GM21528 (cell line): ENCODE data around the gene ADISSP.

Experiments
- ATAC-seq: cut with Tn5 transposase; IDR thresholded peaks from one replicate; pipeline ENCODE4 v1.9.1; 2021; ENCODE audit warnings: mild to moderate bottlenecking, moderate library complexity; ENCODE audit not compliant: unreplicated experiment, low FRiP score

ADISSP gene

GRCh38 chr20:3740615-3741301 is 26.8 kb downstream of the ADISSP start:
- ATAC-seq: no peak

GRCh38 chr20:3739926-3740451 is 27.6 kb downstream of the ADISSP start:
- no peak for ATAC-seq

DNA sequence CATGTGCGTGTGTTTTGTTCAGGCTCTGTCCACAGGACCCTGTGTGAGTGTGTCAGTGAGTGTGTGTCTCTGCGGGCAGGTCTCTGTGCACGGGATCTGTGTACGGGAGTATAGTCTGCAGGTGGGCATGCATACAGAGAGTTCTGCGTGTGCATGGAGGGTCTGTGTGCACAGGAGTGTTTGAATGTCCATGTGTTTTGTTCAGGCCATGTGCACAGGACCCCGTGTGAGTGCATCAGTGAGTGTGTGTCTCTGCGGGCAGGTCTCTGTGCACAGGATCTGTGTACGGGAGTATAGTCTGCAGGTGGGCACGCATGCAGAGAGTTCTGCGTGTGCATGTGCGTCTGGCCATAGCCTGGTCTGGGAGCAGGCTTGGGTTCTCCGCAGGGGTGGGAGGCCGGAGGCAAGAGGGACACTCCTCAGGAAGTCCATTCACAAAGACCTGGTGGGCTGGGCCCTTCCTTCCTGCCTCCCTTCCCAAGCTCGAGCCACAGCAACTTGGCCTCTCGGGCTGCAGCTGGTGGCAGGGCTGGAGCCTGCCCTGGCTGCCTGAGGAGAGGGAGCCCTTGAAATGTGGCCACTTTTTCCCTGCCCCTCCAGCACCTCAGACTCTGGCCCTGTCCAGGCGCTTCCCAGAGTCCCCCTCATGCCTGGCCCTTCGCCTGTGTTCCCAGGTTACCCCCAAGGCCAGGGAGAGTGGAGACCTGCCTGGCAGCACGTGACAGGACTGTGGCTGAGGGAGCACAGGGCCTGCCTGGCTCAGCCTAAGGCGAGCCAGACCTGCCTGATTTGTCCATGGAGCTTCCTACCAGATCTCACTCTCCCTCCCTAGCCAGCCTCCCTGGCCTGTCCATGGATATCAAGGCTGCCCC is 28.3 kb downstream of the ADISSP start:
- no peak for ATAC-seq

DNA sequence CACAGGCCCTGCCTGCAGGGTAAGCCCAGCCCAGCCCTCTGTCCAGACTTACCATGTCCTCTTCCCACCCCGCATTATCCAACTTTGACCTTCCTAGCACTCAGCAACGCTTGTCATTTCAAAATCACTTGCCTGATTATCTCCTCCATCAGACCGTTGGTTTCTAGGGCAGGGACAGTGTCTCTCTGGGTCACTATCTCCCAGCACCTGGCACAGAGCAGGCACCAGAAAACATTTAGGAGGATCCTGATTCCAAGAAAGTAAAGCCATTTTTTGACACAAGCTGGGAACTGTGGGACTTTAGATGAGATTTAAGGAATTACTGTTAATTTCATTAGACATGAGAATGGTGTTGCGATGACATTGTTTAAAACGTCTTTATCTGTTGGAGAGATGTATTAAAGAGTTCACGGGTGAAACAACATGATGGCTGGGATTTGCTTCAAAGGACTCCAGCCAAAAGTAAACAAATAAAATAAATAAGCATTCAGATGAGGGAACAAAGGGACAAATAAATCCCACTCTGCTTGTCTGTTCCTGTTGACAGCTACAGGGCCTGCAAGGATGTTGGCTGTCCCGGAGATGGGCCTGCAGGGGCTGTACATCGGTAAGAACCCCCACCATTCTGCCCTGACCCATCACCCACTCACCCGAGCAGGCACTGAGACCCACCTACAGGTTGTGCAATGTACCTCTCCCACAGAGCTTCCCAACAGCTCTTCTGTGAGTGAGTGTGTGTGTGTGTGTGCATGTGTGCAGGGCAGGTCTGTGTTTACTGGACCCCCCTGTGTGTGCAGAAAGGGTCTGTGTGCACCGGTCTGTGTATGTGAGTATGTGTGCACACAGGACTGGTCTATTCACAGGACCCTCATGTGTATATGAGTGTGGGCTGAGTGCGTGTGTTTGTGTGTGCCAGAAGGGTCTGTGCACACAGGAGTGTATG is 29.2 kb downstream of the ADISSP start:
- ATAC-seq: no peak

GRCh38 chr20:3735768-3736167 is 31.8 kb downstream of the ADISSP start:
- ATAC-seq: no peak

- ATAC-seq: no peak
Observed at GRCh38 chr20:3734111-3734843, 33.3 kb downstream of the ADISSP start.

DNA sequence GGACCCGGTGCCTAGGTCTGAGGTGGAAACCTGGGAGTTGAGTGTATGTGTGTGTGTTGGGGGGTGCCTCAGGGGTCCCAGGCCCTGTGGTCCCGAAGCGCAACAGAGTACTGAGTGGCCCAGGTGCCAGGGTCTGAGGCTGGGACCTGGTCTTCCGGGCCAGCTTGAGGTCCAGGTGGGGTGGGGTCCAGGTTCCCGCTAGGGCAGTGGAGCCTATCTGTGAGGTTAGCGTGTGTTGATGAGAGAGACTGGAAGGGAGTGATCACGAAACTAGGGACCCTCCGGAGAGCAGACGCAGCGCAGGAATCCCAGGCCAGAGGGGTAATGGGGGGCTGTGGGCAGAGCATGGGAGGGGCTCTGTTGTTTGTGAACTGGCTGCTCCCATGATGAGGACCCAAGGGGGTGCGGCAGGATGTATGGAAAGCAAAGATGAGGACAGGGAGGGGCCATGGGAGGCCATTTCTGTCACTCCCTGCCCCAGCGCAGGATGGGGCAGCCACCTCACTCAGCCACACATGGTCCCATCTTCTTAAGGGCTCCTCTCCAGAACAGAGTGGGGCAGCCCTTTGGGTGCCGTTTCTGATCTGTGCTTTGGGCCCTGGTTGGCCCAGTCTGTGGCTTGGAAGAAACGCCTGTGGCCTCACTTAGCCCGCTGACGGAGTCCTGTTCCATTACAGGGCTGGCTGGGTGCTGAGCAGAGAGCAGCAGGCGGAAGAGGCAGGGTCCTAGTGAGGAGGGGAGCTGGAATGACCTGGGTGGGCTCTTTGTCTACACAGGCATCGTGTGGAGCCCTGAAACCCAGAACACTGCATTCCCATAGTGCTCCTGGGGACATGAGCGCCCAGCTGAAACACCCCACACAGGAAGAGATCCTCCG is 34.2 kb downstream of the ADISSP start:
- ATAC-seq: no peak

DNA sequence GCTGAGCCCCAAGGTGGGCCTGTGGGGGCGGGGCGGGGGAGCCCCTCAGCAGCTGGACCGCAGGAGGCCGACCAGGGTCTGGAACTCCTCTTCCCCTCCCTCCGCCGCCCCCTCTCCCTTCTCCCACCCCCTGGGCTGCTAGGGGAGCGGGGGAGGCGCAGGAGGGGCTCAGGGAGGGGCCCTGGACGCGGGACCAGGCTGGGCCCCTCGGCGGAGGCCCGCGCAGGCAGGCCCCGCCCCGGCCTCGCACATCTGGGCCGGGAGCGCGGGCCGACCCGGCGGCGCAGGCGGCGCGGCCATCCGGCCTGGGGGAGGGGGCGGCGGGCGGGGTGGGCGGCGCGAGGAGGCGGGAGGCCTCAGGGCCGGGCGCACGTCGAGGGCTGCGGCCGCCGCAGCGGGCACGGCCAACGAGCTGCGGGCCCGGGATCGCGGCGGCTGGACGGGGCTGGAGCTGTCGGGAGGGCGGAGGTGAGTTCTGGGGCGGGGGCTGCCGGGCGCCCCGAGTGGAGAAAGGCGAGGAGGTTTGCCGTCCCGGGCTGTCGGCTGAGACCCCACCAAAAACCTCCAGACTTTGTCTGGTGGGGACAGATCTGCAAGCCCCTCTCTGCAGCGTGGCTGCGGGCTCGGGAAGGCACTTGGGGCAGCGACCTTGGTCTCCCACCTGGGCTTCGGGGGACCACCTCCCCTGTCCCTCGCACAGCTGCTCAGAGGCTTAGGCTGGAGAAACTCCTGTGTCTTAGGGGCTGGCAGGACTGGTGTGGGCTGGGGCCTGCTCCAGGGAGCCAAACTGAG is 35.0 kb downstream of the ADISSP start, which contains the start of gene HSPA12B:
Gene HSPA12B (plus strand): TSS at position 359 of the 792 bp plus-strand sequence. CDS start 5,990 bp downstream, outside the sequence.
- no peak for ATAC-seq

DNA sequence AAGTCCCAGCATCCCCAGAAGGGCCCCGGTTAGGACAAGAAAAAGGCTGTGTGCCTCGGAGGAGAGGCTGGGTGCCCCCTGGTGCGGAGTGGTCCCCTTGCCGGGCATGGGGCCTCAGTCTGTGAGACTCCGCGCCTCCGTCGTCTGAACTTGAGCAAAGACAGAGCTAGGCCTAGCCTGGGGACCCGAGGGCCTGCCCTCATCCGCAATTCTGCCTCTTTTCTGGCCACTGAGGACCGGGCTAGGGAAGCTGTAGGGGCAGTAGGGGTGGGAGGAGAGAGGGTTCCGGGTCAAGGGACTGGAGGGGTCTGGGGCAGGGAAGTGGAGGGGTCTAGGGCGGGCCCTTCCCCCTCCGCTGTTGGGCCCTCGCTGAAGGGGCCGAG is 35.6 kb downstream of the ADISSP start:
- no peak for ATAC-seq

DNA sequence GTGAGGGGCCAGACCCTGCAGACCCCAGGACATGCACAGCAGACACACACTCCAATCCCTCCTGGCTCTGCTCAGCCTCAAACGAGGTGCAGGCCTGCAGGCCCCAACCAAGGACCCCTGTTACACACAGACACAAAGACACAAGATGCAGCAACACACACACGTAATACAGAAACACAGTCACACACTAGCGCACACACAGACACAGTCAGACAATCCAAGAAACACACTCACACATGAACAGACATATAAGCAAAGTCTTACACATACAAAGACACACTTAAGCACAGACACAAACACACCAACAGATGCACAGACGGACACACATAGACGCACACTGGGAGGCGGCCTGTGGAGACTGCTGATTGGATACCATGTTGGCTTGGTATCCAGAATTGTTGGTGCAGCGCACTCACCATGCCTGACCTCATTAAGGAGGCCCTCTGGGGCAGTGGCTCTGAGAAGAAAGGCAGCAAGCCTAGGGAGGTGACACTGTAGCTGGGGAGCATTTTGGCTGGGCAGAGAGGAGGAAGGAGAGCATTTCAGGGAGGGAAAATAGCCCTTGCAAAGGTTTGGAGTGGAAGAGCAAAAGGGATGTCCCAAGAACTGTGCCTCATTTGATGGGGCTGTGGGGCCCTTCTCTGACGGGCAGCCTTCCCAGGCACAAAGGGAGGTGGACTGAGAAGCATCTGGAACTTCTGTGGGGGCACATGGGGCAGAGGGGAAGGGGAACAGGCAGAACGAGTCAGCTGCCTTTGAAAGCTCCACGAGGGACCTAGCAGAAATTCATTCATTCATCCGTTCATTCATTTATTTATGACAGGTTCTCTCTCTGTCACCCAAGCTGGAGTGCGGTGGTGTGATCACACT is 36.5 kb downstream of the ADISSP start:
- no peak for ATAC-seq

DNA sequence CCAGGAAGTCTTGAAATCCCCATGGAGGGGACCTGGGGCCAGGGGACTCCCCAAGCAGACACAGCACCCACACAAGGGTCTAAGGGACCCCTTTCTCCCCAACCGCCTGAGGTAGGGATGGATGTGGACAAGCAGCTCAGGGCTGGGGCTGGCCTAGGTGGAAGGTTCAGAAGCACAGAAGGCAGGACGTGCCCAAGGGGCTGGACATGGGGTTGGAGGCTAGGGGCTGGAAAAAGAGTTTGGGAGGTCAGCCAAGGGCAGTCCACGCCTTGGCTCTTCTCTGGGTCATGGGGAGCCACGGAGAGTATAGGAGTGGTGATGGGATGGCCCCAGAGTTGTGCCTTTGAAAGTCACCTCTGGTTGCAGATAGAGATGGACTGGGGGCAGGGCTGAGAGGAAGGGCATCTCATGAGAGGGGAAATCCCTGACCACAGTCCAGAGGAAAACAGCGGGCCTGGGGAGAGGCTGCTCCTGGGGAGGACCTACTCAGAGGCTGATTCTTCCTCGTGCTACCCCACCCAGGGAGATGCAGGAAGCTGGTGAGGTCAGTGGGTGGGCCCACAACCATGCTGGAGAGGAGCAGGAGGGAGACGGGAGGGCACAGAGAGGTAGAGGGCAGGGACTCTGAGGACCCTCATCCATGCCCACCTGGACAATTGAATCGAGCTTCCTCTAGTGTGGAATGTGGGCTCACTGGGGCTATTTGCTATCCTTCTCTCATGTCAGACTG is 37.6 kb downstream of the ADISSP start:
- ATAC-seq: no peak

DNA sequence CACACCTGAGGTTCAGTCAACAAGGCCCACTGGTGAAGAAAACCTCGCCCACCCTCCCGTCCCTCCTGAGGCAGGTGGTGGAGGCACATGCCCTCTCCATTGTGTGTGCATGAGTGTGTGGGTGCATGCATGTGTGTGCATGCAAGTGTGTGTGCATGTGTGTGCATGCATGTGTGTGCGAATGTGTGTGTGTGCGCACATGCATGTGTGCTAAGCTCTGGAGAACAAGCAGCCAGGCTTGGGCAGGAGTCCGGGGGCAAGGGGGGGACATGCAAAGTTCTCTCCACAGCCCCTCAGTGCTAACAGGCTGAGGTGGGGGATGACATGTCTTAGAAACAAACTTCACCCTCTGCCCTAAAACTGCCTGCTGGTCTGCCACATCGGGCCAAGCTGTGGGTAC is 38.2 kb downstream of the ADISSP start:
- ATAC-seq: no peak

DNA sequence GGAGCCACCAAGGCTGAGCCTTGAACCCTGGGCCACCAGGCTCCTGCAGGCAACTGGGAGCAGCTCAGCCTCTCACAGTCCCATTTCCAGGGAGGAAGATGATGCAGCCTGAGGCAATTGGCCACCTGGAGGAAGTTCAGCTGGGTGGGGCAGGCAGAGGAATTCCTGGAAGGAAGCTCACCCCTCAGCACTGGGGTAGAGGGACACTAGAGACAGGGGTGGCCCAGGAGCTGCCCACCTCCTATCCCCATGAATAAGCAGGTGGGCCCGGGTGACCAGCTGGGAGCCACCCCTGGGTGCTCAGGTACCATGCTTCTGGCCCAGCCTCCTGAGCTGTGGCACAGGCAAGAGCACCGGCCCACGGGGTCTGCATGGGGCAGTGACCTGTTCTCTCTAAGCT is 38.7 kb downstream of the ADISSP start:
- ATAC-seq: no peak

- ATAC-seq: no peak
Observed at GRCh38 chr20:3728354-3728753, 39.2 kb downstream of the ADISSP start.

DNA sequence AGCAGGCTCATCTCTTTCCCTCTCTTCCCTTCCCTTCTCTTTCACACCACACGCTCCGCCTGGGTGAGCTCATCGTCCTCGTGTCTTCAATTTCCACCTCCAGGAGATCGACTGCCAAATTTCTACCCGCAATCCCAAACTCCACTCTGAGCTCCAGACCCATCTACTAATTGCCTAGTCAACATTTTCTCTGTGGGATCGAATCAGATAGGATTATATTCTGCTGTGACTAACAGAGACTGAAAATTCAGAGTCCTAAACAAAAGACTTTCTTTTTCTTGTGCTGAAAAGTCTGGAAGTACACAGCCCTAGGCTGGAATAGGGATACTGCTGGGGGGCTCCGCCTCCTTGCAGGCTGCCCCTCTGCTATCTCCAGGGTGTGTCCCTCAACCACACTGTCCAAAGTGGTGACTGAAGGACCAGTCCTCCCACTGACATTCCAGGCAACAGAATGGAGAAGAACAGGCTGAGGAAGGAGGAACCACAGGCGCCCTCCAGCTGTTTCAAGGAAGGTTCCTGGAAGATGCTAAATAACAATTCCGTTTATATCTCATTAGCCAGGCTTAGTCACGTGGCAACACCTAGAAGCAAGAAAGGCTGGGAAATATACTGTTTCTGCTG is 40.0 kb downstream of the ADISSP start:
- ATAC-seq: no peak

DNA sequence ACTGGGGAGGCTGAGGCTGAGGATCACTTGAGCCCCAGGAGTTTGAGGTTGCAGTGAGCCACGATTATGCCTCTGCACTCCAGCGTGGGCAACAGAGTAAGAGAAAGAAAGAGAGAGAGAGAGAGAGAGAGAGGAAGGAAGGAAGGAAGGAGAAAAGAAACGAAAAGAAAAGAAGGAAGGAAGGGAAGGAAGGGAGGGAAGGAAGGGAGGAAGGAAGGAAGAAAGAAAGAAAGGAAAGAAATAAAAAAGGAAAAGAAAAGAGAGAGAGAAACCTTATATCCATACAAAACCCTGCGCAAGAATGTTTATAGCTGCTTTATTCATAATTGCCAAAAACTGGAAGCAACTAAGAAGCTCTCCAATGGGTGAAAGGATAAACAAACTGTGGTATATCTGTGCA is 43.2 kb downstream of the ADISSP start:
- no peak for ATAC-seq
